HG03469 (cell line): ENCODE measurements around the gene EWSR1.
"Not testable (repeated sequence)": the region's sequence is repeated elsewhere in the genome, so short reads cannot be mapped to it uniquely, and the experiment has no call there.

Experiments
- ATAC-seq: cut with Tn5 transposase; IDR thresholded peaks from one replicate; pipeline ENCODE4 v1.9.1; 2021; ENCODE audit warnings: mild to moderate bottlenecking, moderate library complexity, moderate number of reproducible peaks; ENCODE audit not compliant: unreplicated experiment

The EWSR1 gene

GRCh38 chr22:29267858-29268510 lies at the start of gene EWSR1, which contains the start of gene RHBDD3:
EWSR1 (plus strand) TSS chr22:29268268; CDS start chr22:29268337, 69 bp downstream.
RHBDD3 (minus strand) TSS chr22:29267981; CDS start chr22:29265626, 2,355 bp downstream.
- ATAC-seq: peak; percentile 52

GRCh38 chr22:29218758-29219408 lies 49.2 kb upstream of the EWSR1 start:
- no peak for ATAC-seq

DNA sequence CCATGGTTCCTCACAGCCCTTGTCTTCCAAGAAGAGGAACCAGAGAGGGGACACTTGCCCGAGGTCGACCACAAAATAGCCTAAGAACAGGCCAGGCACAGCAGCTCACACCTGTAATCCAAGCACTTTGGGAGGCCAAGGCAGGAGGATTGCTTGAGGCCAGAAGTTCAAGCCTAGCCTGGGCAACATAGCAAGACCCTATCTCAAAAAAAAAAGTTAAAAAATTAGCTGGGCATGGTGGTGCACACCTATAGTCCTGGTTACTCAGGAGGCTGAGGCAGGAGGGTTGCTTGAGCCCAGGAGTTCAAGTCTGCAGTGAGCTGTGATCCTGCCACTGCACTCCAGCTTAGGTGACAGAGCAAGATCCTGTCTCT lies 48.7 kb upstream of the EWSR1 start:
- ATAC-seq: not testable (repeated sequence)

- no peak for ATAC-seq
Observed at GRCh38 chr22:29219881-29220670, 48.0 kb upstream of the EWSR1 start.

DNA sequence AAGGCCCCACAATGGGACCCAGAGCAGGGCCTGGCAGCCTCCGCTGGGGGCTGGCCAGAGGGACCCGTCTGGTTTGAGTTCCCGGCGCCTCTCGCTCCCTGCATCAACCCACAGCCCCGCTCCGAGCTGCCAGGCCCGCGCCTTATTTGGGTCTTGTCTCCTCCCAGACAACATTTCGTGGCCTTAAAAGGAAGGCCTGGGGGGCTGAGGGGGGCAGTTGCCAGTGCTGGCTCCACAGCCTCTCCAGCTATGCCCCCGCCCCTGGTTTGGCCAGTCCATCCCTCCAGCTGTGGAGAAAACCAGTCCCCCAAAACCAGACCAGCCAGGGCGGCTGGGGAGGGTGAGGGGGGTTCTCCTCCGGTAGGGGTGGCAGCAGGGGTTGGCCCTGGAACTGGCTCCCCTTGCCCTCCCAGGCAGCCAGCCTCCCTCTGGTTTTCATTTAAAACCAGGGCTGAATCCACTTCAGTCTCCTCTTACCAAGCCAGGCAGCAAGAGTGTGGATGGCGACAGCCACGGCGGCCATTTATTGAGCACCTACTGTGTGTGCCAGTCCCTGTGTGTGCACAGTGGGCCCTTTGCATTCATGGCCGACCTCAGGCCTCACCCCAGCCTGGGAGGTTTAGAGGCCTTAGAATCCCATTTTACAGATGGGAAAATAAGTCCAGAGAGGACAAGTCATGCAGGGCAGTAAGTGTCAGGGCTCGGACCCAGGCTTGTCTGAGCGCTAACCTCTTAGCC lies 43.8 kb upstream of the EWSR1 start:
- ATAC-seq: no peak

- ATAC-seq: no peak
Observed at GRCh38 chr22:29224859-29225410, 43.1 kb upstream of the EWSR1 start.

- ATAC-seq: no peak
Observed at GRCh38 chr22:29225422-29226090, 42.5 kb upstream of the EWSR1 start.

- ATAC-seq: no peak
Observed at GRCh38 chr22:29226351-29226981, 41.6 kb upstream of the EWSR1 start.

DNA sequence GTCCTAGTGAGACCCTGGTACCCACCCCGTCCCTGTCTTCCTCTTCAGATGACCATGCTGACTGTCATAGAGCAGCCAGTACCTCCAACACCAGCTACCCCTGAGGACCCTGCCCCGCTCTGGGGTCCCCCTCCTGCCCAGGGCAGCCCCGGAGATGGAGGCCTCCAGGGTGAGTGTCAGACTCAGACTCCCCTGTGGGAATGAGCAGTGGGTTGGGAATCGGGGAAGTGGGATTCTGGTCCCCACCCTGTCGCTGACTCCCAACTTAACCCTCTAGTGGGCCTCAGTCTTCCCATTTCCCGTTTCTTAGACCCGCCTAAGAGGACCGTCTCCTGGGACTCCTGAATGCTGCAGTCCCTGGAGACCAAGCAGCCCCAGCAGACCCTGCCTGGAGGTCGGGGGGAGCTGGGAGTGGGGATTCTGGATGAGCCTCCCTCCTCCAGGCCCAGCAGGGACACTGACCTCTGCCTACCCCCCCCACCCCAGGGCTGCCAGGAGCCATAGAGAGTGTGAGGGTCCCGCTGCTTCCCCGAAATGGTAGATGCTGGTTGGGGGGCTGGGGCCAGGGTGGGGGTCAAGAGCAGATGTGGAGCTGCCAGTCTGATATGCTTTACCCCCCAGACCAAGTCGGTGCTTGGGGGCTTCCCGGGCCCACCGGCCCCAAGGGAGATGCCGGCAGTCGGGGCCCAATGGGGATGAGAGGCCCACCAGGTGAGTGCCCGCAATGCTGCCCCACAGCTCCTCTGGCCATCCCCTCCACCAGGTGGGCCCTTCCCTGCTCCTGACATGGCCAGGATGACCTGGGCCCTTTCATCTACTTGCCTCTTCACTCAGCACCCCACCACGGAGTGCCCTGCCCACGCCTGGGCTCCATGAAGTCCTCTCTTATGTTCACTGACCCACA lies 36.8 kb upstream of the EWSR1 start:
- ATAC-seq: no peak

DNA sequence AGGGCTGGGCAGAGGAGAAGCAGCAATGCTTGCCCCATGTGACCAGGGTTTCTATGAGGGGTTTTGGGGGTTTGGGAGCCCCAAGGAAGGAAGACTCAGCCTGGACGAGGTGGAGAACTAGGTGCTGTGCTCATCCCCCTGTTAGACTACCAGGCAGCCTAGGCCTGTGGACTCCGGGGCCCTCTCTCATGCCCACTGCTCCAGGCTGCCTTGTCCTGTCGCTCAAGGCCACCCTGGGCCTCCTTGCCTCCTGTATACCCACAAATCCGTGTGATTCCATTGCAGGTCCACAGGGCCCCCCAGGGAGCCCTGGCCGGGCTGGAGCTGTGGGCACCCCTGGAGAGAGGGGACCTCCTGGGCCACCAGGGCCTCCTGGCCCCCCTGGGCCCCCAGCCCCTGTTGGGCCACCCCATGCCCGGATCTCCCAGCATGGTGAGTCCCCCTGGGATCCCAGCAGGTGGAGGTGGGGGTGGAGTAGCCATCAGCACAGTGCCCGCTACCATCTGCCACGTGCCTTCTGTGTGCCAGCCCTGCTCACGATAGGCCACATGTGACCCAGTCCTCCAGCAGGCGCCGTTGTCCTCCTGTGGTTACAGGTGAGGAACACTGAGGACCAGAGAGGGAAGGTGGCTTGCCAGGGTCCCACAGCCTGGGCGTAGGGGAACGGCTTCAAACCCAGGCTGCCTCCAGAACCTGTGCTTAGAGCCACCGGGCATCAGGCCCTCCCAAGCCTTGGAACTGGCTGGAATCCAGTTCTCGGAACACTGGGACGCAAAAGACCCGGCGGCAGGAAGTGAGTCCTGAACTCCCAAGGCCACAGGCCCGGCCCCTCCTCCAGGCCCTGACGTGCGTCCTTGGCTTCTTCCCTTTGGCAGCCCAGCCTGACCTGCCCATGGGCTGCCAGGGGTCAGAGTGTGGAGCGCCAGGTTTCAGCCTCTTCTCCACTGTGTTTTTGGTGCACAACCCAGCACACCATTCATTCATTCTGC lies 35.8 kb upstream of the EWSR1 start:
- no peak for ATAC-seq

DNA sequence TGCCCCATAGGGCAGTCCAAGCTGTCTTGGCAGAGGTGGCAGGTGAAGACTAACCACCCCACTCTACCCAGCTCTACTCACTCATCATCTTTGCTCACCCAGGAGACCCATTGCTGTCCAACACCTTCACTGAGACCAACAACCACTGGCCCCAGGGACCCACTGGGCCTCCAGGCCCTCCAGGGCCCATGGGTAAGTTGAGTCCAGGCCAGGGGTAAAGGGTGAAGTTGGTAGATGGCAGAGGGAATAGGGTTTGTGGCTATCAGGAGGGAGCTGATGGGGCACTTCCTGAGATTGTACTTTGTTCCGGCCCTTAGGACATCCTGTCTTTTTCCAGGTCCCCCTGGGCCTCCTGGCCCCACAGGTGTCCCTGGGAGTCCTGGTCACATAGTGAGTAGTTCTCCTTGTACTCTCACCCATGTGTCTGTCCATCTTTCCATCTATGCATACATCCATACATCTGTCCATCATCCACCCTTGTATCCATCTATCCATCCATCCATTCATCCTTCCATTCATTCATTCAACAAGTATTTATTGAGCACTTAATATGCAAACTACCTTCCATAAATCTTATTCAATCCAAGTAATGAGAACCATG lies 34.7 kb upstream of the EWSR1 start:
- ATAC-seq: no peak

GRCh38 chr22:29240481-29240880 lies 27.6 kb upstream of the EWSR1 start:
- ATAC-seq: not testable (repeated sequence)

DNA sequence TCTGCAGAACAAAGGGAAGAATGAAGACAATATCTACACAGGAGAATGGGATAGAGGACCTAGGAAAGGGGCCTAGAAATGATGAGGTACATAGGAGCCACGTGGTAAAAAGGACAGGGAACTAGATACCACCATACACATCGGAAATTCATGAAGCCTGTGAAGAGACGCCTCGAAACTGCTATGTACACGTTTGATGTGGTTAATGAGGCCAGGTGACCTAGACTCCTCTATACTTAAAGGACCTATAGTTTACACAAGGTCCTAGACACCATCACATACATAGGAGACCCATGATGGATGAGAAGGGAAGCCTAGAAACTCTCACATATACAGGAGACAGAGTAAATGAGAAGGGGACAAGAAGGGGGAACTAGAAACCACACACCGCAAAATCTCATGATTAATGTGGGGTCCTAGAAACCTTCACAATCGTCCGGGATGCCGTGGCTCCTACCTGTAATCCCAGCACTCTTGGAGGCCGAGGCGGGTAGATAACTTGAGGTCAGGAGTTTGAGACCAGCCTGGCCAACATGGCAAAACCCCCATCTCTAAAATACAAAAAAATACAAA lies 24.1 kb upstream of the EWSR1 start:
- no peak for ATAC-seq

- ATAC-seq: no peak
Observed at GRCh38 chr22:29244785-29245625, 23.1 kb upstream of the EWSR1 start.

- no peak for ATAC-seq
Observed at GRCh38 chr22:29245626-29246385, 22.3 kb upstream of the EWSR1 start.
